IMR-90 (cell line): ENCODE measurements around the gene ASF1B. TPM values are rescaled to one million over a fixed set of nuclear protein-coding genes. Genes with fewer than 3 reads are reported as not detected.
"Not testable (repeated sequence)": the region's sequence is repeated elsewhere in the genome, so short reads cannot be mapped to it uniquely, and the experiment has no call there.

Source experiments
- ATAC-seq: fragments of 200-7000 bp; cut with Tn5 transposase; 2 replicates; pipeline ENCODE4 v1.9.1; 2020; ENCODE audit warnings: low read depth, mild to moderate bottlenecking, moderate library complexity
- BruUV-seq: library from RNA; stranded (reverse); fragments of 400-500 nt; replicated peaks from 2 replicates; lab custom pipeline; 2021; lab: Mats Ljungman, UMichigan
- CTCF ChIA-PET: fragments of 300-600 bp; formaldehyde crosslinking; extraction: SDS; loops from one replicate; lab custom pipeline; 2021; ENCODE audit warnings: antibody characterized with exemption; lab: Yijun Ruan, JAX
- POLR2A ChIA-PET: fragments of 300-600 bp; sonication (Branson Sonifier 250); formaldehyde crosslinking; loops from one replicate; lab custom pipeline; 2022; ENCODE audit warnings: antibody characterized with exemption; ENCODE audit not compliant: unreplicated experiment; lab: Charles Lee
- DNase-seq: peaks from one replicate; pipeline ENCODE4 v3.0.0; 2013
- H2AFZ ChIP-seq: replicated peaks from 2 replicates; pipeline ENCODE3; 2013; ENCODE audit warnings: low read length, mild to moderate bottlenecking; ENCODE audit not compliant: poor library complexity
- H2AK5ac ChIP-seq: 2 replicates; pipeline ENCODE4 v1.6.1; 2013; ENCODE audit warnings: low read depth, low read length, inconsistent platforms
- H2AK9ac ChIP-seq: replicated peaks from 2 replicates; pipeline ENCODE3; 2013; ENCODE audit warnings: mild to moderate bottlenecking, low read depth, low read length, moderate library complexity; ENCODE audit not compliant: poor library complexity
- H2BK120ac ChIP-seq: 2 replicates; pipeline ENCODE4 v1.6.1; 2013; ENCODE audit warnings: low read depth, low read length, inconsistent platforms
- H2BK15ac ChIP-seq: 3 replicates; pipeline ENCODE4 v1.6.1; 2013; ENCODE audit warnings: low read depth, low read length, inconsistent platforms
- H2BK20ac ChIP-seq: 2 replicates; pipeline ENCODE4 v1.6.1; 2013; ENCODE audit warnings: low read depth, mild to moderate bottlenecking, inconsistent platforms, low read length, moderate library complexity
- H2BK5ac ChIP-seq: 2 replicates; pipeline ENCODE4 v1.6.1; 2013; ENCODE audit warnings: mild to moderate bottlenecking, low read depth, low read length, inconsistent platforms; ENCODE audit not compliant: poor library complexity, severe bottlenecking
- H3K14ac ChIP-seq: replicated peaks from 2 replicates; pipeline ENCODE4 v1.6.1; 2013; ENCODE audit warnings: low read depth, low read length, inconsistent platforms
- H3K18ac ChIP-seq: 2 replicates; pipeline ENCODE4 v1.6.1; 2013; ENCODE audit warnings: low read depth, low read length, control low read depth
- H3K23ac ChIP-seq: 2 replicates; pipeline ENCODE4 v1.6.1; 2013; ENCODE audit warnings: low read depth, low read length, inconsistent platforms
- H3K27ac ChIP-seq: 2 replicates; pipeline ENCODE4 v1.5.1; 2013; ENCODE audit warnings: mild to moderate bottlenecking, control low read depth, low read length; ENCODE audit not compliant: insufficient read depth
- H3K27me3 ChIP-seq: 2 replicates; pipeline ENCODE4 v1.6.1; 2013; ENCODE audit warnings: low read length; ENCODE audit not compliant: control insufficient read depth, insufficient read depth
- H3K36me3 ChIP-seq: 2 replicates; pipeline ENCODE4 v1.6.1; 2013; ENCODE audit warnings: low read length, mixed read lengths; ENCODE audit not compliant: control insufficient read depth, insufficient read depth
- H3K4ac ChIP-seq: 2 replicates; pipeline ENCODE4 v1.6.1; 2013; ENCODE audit warnings: low read depth, low read length, inconsistent platforms
- H3K4me1 ChIP-seq: 2 replicates; pipeline ENCODE4 v1.6.1; 2013; ENCODE audit warnings: low read length, mixed read lengths; ENCODE audit not compliant: control insufficient read depth, insufficient read depth
- H3K4me2 ChIP-seq: 2 replicates; pipeline ENCODE4 v1.6.1; 2013; ENCODE audit warnings: low read depth, mild to moderate bottlenecking, control low read depth, low read length, moderate library complexity
- H3K4me3 ChIP-seq: 2 replicates; pipeline ENCODE4 v1.5.1; 2013; ENCODE audit warnings: low read depth, mild to moderate bottlenecking, control low read depth, low read length, moderate library complexity; ENCODE audit not compliant: insufficient read depth
- H3K56ac ChIP-seq: 2 replicates; pipeline ENCODE4 v1.6.1; 2013; ENCODE audit warnings: low read length, inconsistent platforms; ENCODE audit not compliant: insufficient read depth; ENCODE audit errors: extremely low read depth
- H3K79me1 ChIP-seq, 2 experiments: 2 replicates each; pipeline ENCODE4 v1.6.1; 2013; ENCODE audit warnings: low read length in 2 of 2, inconsistent platforms in 1 of 2, low read depth in 1 of 2
- H3K9ac ChIP-seq: 2 replicates; pipeline ENCODE4 v1.6.1; 2013; ENCODE audit warnings: low read depth, low read length, control low read depth
- H3K9me1 ChIP-seq: 2 replicates; pipeline ENCODE4 v1.6.1; 2013; ENCODE audit warnings: low read length, inconsistent platforms; ENCODE audit not compliant: insufficient read depth
- H3K9me3 ChIP-seq: 2 replicates; pipeline ENCODE4 v1.6.1; 2013; ENCODE audit warnings: low read length; ENCODE audit not compliant: control insufficient read depth, insufficient read depth
- H4K20me1 ChIP-seq: 2 replicates; pipeline ENCODE4 v1.6.1; 2013; ENCODE audit warnings: low read length, inconsistent platforms; ENCODE audit not compliant: insufficient read depth
- H4K5ac ChIP-seq: 2 replicates; pipeline ENCODE4 v1.6.1; 2013; ENCODE audit warnings: mild to moderate bottlenecking, low read depth, low read length, control low read depth
- H4K8ac ChIP-seq, 2 experiments: 2 replicates each; pipeline ENCODE4 v1.6.1; 2013; ENCODE audit warnings: low read depth in 2 of 2, low read length in 2 of 2, control low read depth in 1 of 2, inconsistent platforms in 1 of 2
- H4K91ac ChIP-seq: 2 replicates; pipeline ENCODE4 v1.6.1; 2013; ENCODE audit warnings: low read depth, low read length, inconsistent platforms; ENCODE audit not compliant: insufficient read depth
- CEBPB ChIP-seq: IDR thresholded peaks from 2 replicates; pipeline ENCODE4 v1.6.1; 2012; ENCODE audit warnings: low read depth, low read length, improper control_type of control experiment
- CHD1 ChIP-seq: IDR thresholded peaks from 2 replicates; pipeline ENCODE4 v1.6.1; 2012; ENCODE audit warnings: low read depth, low read length, improper control_type of control experiment
- FOS ChIP-seq: fragments of 150-350 bp; IDR thresholded peaks from 2 replicates; pipeline ENCODE4 v1.6.1; 2016; ENCODE audit warnings: low read depth, low read length
- MAFK ChIP-seq: IDR thresholded peaks from 2 replicates; pipeline ENCODE4 v1.6.1; 2012; ENCODE audit warnings: low read depth, low read length, improper control_type of control experiment
- MAZ ChIP-seq: IDR thresholded peaks from 2 replicates; pipeline ENCODE4 v1.6.1; 2012; ENCODE audit warnings: low read depth, mild to moderate bottlenecking, low read length, improper control_type of control experiment, moderate library complexity, borderline replicate concordance
- NFE2L2 ChIP-seq: fragments of 150-350 bp; IDR thresholded peaks from 2 replicates; pipeline ENCODE4 v1.6.1; 2016; ENCODE audit warnings: low read depth, mild to moderate bottlenecking, low read length
- RAD21 ChIP-seq: IDR thresholded peaks from 2 replicates; pipeline ENCODE4 v1.6.1; 2012; ENCODE audit warnings: low read length, improper control_type of control experiment
- WGBS, 2 experiments: methylation state at CpG; one replicate each; pipeline versions ENCODE4 v1.1.5 to v1.1.7; 2013; ENCODE audit warnings: missing lambda C conversion rate in 2 of 2; ENCODE audit not compliant: insufficient read length in 1 of 2; ENCODE audit errors: extremely low coverage in 2 of 2; 5-methylcytosine and 5-hydroxymethylcytosine counted together
- dilution Hi-C: fragments of 300-500 bp; cut with HindIII; formaldehyde crosslinking; loops from one replicate; pipeline ENCODE4 v1.14.3; 2018; ENCODE audit warnings: low sequenced_read_pairs; ENCODE audit not compliant: unreplicated experiment
- in situ Hi-C: fragments of 300-500 bp; cut with MboI; formaldehyde crosslinking; loops from 3 replicates; pipeline ENCODE4 v1.14.3; 2019; ENCODE audit warnings: low sequenced_read_pairs, inconsistent platforms, mixed read lengths
- intact Hi-C: fragments of 100-400 bp; cut with micrococcal nuclease; formaldehyde crosslinking; loops from 2 replicates; pipeline ENCODE4 v1.10.0; 2022
- polyA plus RNA-seq, 3 experiments: library from polyadenylated mRNA; depleted of rRNA; stranded (reverse); fragments of >200 nt; gene quantifications; 2 replicates each; pipeline ENCODE4 v1.2.3, GENCODE V29; 2012; ENCODE audit warnings: low replicate concordance in 1 of 3
- total RNA-seq: library from RNA; depleted of rRNA; stranded (reverse); fragments of >200 nt; gene quantifications from 2 replicates; pipeline ENCODE4 v1.2.3, GENCODE V29; 2012

Gene ASF1B
- total and polyA plus RNA-seq, 2 of the 4 experiments (the other 2 are of a cell fraction) = 10.4 to 12.1 TPM

DNA sequence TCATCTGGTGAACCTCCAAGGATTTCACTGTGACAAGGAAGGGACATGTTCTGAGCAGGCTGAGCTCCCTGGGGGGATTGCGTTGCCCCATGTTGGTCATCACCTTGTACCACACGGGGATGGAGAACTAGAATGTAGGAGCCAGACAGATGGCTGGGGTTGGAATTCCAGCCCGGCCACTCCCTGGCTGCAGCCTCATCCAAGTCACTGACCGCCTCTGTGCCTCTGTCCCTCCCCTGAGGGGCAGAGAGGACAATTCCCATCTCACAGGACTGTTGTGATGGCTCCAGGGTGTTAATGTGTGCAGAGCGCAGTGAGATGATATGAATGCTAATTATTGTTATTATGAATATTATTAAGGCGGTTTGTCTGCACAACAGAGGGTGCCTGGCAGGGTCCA, 45.5 kb upstream of the ASF1B start:
- H3K36me3 ChIP-seq = no peaks in the 10 kb centered on the region
- no TSS peak for BruUV-seq
- H3K23ac ChIP-seq = no peak overlapping the region
- no peaks in the 10 kb centered on the region for H3K27me3 ChIP-seq
- no peak overlapping the region for H3K14ac ChIP-seq
- no peak overlapping the region for H3K18ac ChIP-seq
- H3K9me1 ChIP-seq = no peaks in the 10 kb centered on the region
- H2AK9ac ChIP-seq = no peak overlapping the region
- no peaks in the 10 kb centered on the region for H3K4me1 ChIP-seq
- H2AK5ac ChIP-seq = no peak overlapping the region
- no peak overlapping the region for H2BK20ac ChIP-seq
- no peak overlapping the region for H3K56ac ChIP-seq
- H3K79me1 ChIP-seq = no peaks in the 10 kb centered on the region
- TF ChIP-seq CHD1 = no peak
- no peak for TF ChIP-seq RAD21
- no peak for TF ChIP-seq CEBPB
- no peak for TF ChIP-seq MAZ
- TF ChIP-seq NFE2L2 = no peak
- no peak for TF ChIP-seq FOS
- no peak for TF ChIP-seq MAFK
- intact Hi-C loops (no loop called here), in situ Hi-C loops (no loop called here), dilution Hi-C loops (no loop called here)
- H2AFZ ChIP-seq = no peak overlapping the region
- WGBS, 2 experiments = no CpG with 5 or more reads among the region's 6 CpGs
- H2BK15ac ChIP-seq = no peak overlapping the region
- ATAC-seq (no peak), DNase-seq (no peak)
- H3K27ac ChIP-seq = no peak overlapping the region
- H2BK5ac ChIP-seq = no peak overlapping the region
- H3K4ac ChIP-seq = no peak overlapping the region
- no peak overlapping the region for H2BK120ac ChIP-seq
- POLR2A ChIA-PET = no interaction called here
- H3K4me2 ChIP-seq = no peak overlapping the region
- H4K20me1 ChIP-seq = no peaks in the 10 kb centered on the region
- H4K8ac ChIP-seq = no peak overlapping the region
- H4K5ac ChIP-seq = no peak overlapping the region
- no peak overlapping the region for H3K4me3 ChIP-seq
- no peak overlapping the region for H4K91ac ChIP-seq
- no peaks in the 10 kb centered on the region for H3K9me3 ChIP-seq
- CTCF ChIA-PET = no interaction called here
- no peak overlapping the region for H3K9ac ChIP-seq

DNA sequence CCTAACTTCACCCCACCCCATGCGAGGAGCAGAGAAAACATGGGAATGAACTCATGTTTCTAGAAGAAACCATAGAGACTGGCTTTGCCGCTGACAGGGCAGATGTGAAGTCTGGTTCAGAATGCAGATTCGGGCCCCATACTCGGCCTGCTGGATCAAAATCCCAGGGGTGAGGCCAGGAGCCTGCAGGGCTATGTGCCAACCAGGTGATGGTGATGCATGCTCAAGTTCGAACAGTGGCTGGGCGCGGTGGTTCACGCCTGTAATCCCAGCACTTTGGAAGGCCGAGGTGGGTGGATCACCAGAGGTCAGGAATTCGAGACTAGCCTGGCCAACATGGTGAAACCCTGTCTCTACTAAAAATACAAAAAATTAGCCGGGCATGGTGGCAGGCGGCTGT, 44.8 kb upstream of the ASF1B start:
- in situ Hi-C loops = not testable (repeated sequence)

More for the DNA sequence above, 44.8 kb upstream of the ASF1B start:
- H3K4me2 ChIP-seq, H3K23ac ChIP-seq, H3K4me1 ChIP-seq, H3K27me3 ChIP-seq, H2AK5ac ChIP-seq, H2BK5ac ChIP-seq, CTCF ChIA-PET, H3K27ac ChIP-seq, H2AFZ ChIP-seq, H3K9ac ChIP-seq, H3K9me1 ChIP-seq, DNase-seq, ATAC-seq, H3K9me3 ChIP-seq, H3K18ac ChIP-seq, H3K4ac ChIP-seq, H4K91ac ChIP-seq, H2BK20ac ChIP-seq, POLR2A ChIA-PET, H2BK15ac ChIP-seq, H4K8ac ChIP-seq, H3K36me3 ChIP-seq, dilution Hi-C loops, H3K56ac ChIP-seq, H4K20me1 ChIP-seq, BruUV-seq, H2AK9ac ChIP-seq, intact Hi-C loops, H4K5ac ChIP-seq, H3K79me1 ChIP-seq, H3K4me3 ChIP-seq, H3K14ac ChIP-seq, H2BK120ac ChIP-seq: not testable (repeated sequence)
- 100% methylated on average over 1 of the region's 12 CpGs; no CpG with 5 or more reads in 1 of the 2 experiments for WGBS, 2 experiments
